KMS-11 (cell line): ENCODE results near the gene GDA.

ENCODE experiments used
- H2AFZ ChIP-seq: fragments of 200-600 bp; sonication (generic); 2 replicates; pipeline ENCODE4 v1.6.1; 2016; ENCODE audit warnings: antibody characterized with exemption, mixed run types, low read depth
- H3K27ac ChIP-seq: fragments of 200-600 bp; sonication (generic); 2 replicates; pipeline ENCODE4 v1.6.1; 2016; ENCODE audit warnings: mild to moderate bottlenecking, mixed run types
- H3K27me3 ChIP-seq: fragments of 200-600 bp; sonication (generic); 2 replicates; pipeline ENCODE4 v1.6.1; 2017; ENCODE audit warnings: mild to moderate bottlenecking, low read depth, mixed run types, moderate library complexity; ENCODE audit not compliant: insufficient read depth
- H3K36me3 ChIP-seq: fragments of 200-600 bp; sonication (generic); 2 replicates; pipeline ENCODE4 v1.6.1; 2017; ENCODE audit warnings: mild to moderate bottlenecking, mixed run types; ENCODE audit not compliant: insufficient read depth
- H3K4me1 ChIP-seq: fragments of 200-600 bp; sonication (generic); 2 replicates; pipeline ENCODE4 v1.6.1; 2016; ENCODE audit warnings: mild to moderate bottlenecking, low read depth, mixed run types; ENCODE audit not compliant: poor library complexity, severe bottlenecking
- H3K4me2 ChIP-seq: fragments of 200-600 bp; sonication (generic); 2 replicates; pipeline ENCODE4 v1.7.0; 2016; ENCODE audit warnings: mild to moderate bottlenecking, mixed run types
- H3K4me3 ChIP-seq: fragments of 200-600 bp; sonication (generic); IDR thresholded peaks from 2 replicates; pipeline ENCODE4 v1.6.1; 2017; ENCODE audit warnings: low read depth, low read length, mixed read lengths; ENCODE audit not compliant: insufficient read depth
- H3K79me2 ChIP-seq: fragments of 200-600 bp; sonication (generic); 2 replicates; pipeline ENCODE4 v1.6.1; 2016; ENCODE audit warnings: low read depth, mixed run types; ENCODE audit not compliant: insufficient read depth
- H3K9ac ChIP-seq: fragments of 200-600 bp; sonication (generic); 2 replicates; pipeline ENCODE4 v1.6.1; 2016; ENCODE audit warnings: mild to moderate bottlenecking, mixed run types
- H4K20me1 ChIP-seq: fragments of 200-600 bp; sonication (generic); 2 replicates; pipeline ENCODE4 v1.6.1; 2016; ENCODE audit warnings: mild to moderate bottlenecking, mixed run types; ENCODE audit not compliant: insufficient read depth
- CTCF ChIP-seq: fragments of 200-600 bp; sonication (generic); conservative IDR thresholded peaks from 2 replicates; pipeline ENCODE4 v1.6.1; 2017; ENCODE audit warnings: low read depth, mild to moderate bottlenecking, antibody characterized with exemption, low read length, moderate library complexity, mixed read lengths

Gene GDA

GRCh38 chr9:72210522-72210921 lies 61.3 kb downstream of the GDA start:
- Histone ChIP-seq H3K79me2 (no peaks in the 10 kb centered on the region), H3K4me2 (no peak overlapping the region), H2AFZ (no peak overlapping the region), H3K27me3 (no peaks in the 10 kb centered on the region), H3K9ac (no peak overlapping the region), H3K4me3 (no peak overlapping the region), H4K20me1 (no peaks in the 10 kb centered on the region), H3K27ac (no peak overlapping the region), H3K36me3 (no peaks in the 10 kb centered on the region), H3K4me1 (no peaks in the 10 kb centered on the region)
- TF ChIP-seq CTCF, result no peak

- TF ChIP-seq CTCF, result no peak
- Histone ChIP-seq H4K20me1 (no peaks in the 10 kb centered on the region), H3K27ac (no peak overlapping the region), H3K4me1 (no peaks in the 10 kb centered on the region), H3K36me3 (no peaks in the 10 kb centered on the region), H3K4me2 (no peak overlapping the region), H2AFZ (no peak overlapping the region), H3K4me3 (no peak overlapping the region), H3K79me2 (no peaks in the 10 kb centered on the region), H3K9ac (no peak overlapping the region), H3K27me3 (no peaks in the 10 kb centered on the region)
Measured at GRCh38 chr9:72211047-72211446, 61.8 kb downstream of the GDA start.

- Histone ChIP-seq H3K4me2 (no peak overlapping the region), H4K20me1 (no peaks in the 10 kb centered on the region), H3K9ac (no peak overlapping the region), H3K36me3 (no peaks in the 10 kb centered on the region), H2AFZ (no peak overlapping the region), H3K27me3 (no peaks in the 10 kb centered on the region), H3K4me3 (no peak overlapping the region), H3K27ac (no peak overlapping the region), H3K79me2 (no peaks in the 10 kb centered on the region), H3K4me1 (no peaks in the 10 kb centered on the region)
- TF ChIP-seq CTCF, result no peak
Measured at GRCh38 chr9:72213906-72214305, 64.7 kb downstream of the GDA start.

- no peaks in the 10 kb centered on the region for H4K20me1 ChIP-seq
- no peak overlapping the region for H3K4me3 ChIP-seq
- no peaks in the 10 kb centered on the region for H3K79me2 ChIP-seq
- no peak for TF ChIP-seq CTCF
- H2AFZ ChIP-seq, result no peak overlapping the region
- H3K4me1 ChIP-seq, result no peaks in the 10 kb centered on the region
- no peaks in the 10 kb centered on the region for H3K27me3 ChIP-seq
- H3K36me3 ChIP-seq, result no peaks in the 10 kb centered on the region
- H3K9ac ChIP-seq, result no peak overlapping the region
- H3K4me2 ChIP-seq, result no peak overlapping the region
- no peak overlapping the region for H3K27ac ChIP-seq
Measured at GRCh38 chr9:72217306-72217842, 68.1 kb downstream of the GDA start.
